Activated CD4-positive, alpha-beta T cell treated with anti-CD3 and anti-CD28 coated beads, Interleukin-2, amount 50 U/mL, for 48 hours (primary cell): Measurements from ENCODE around the gene CEP72.
"Not testable (repeated sequence)": the region's sequence is repeated elsewhere in the genome, so short reads cannot be mapped to it uniquely, and the experiment has no call there.

ENCODE experiments used
- DNase-seq, 2 experiments: peaks; one replicate each; pipeline ENCODE4 v3.0.0-alpha.2; 2020

The CEP72 gene

GRCh38 chr5:620152-620551, 8.0 kb downstream of the CEP72 start:
- DNase-seq, result no peak

GRCh38 chr5:620586-621180, 8.5 kb downstream of the CEP72 start:
- no peak for DNase-seq

- DNase-seq, result no peak
These were observed 9.2 kb downstream of the CEP72 start for GRCh38 chr5:621341-621761.

- no peak for DNase-seq
These were observed 10.2 kb downstream of the CEP72 start for GRCh38 chr5:622359-622758.

GRCh38 chr5:622946-623522, 10.9 kb downstream of the CEP72 start:
- DNase-seq, result no peak

- DNase-seq, result no peak
These were observed 11.4 kb downstream of the CEP72 start for GRCh38 chr5:623531-623930.

GRCh38 chr5:624118-624950, 12.2 kb downstream of the CEP72 start:
- DNase-seq, result no peak

- DNase-seq, result no peak
These were observed 12.8 kb downstream of the CEP72 start for GRCh38 chr5:624951-625230.

GRCh38 chr5:625516-625915, 13.4 kb downstream of the CEP72 start:
- DNase-seq, result no peak

GRCh38 chr5:626850-627249, 14.7 kb downstream of the CEP72 start:
- no peak for DNase-seq

- no peak for DNase-seq
These were observed 15.7 kb downstream of the CEP72 start for GRCh38 chr5:627840-628239.

- DNase-seq, result not testable (repeated sequence)
These were observed 16.4 kb downstream of the CEP72 start for GRCh38 chr5:628351-629205.

- no peak for DNase-seq
These were observed 21.4 kb downstream of the CEP72 start for GRCh38 chr5:633501-633955.

GRCh38 chr5:634191-634590, 22.1 kb downstream of the CEP72 start:
- no peak for DNase-seq

GRCh38 chr5:635306-636055, 23.3 kb downstream of the CEP72 start:
- no peak for DNase-seq

- no peak for DNase-seq
These were observed 24.8 kb downstream of the CEP72 start for GRCh38 chr5:636951-637350.

- DNase-seq, result no peak
These were observed 25.7 kb downstream of the CEP72 start for GRCh38 chr5:637581-638450.

GRCh38 chr5:638501-639252, 26.5 kb downstream of the CEP72 start:
- no peak for DNase-seq

GRCh38 chr5:639253-639530, 27.1 kb downstream of the CEP72 start:
- no peak for DNase-seq

GRCh38 chr5:639584-640213, 27.6 kb downstream of the CEP72 start:
- DNase-seq, result no peak
